Measurements from ENCODE around the gene LIN37. TPM values are rescaled to one million over a fixed set of nuclear protein-coding genes. Genes with fewer than 3 reads are reported as not detected.

LIN37 gene
- total RNA-seq, 1 experiment from 2014 or later = 5.9 TPM

GRCh38 chr19:35729021-35729420 is 19.4 kb upstream of the LIN37 start:
- Histone ChIP-seq H3K18ac (ENCODE audit: insufficient read length, low read depth, low read length) (no peak overlapping the region), H2AK5ac (ENCODE audit: insufficient read length, low read length) (no peak overlapping the region), H3K79me2 (ENCODE audit: insufficient read depth, low read length) (no peaks in the 10 kb centered on the region), H3T11ph (ENCODE audit: low read length) (no peak overlapping the region), H2BK120ac (ENCODE audit: low read depth, low read length, poor library complexity, severe bottlenecking) (no peak overlapping the region), H2BK5ac (ENCODE audit: insufficient read length, low read length) (no peak overlapping the region), H2AFZ (ENCODE audit: low read length) (no peak overlapping the region), H3K27me3 (ENCODE audit: insufficient read depth, low read length) (no peaks in the 10 kb centered on the region), H3K4me1 (ENCODE audit: insufficient read depth, low read length) (no peaks in the 10 kb centered on the region), H2BK20ac (ENCODE audit: low read depth, low read length, poor library complexity, severe bottlenecking) (no peak overlapping the region), H3K9ac (ENCODE audit: extremely low read depth, insufficient read length, low read length) (no peak overlapping the region), H3K56ac (ENCODE audit: insufficient read length, low read depth, low read length) (no peak overlapping the region), H2BK12ac (ENCODE audit: insufficient read length, low read depth, low read length) (no peak overlapping the region), H4K20me1 (ENCODE audit: control insufficient read depth, insufficient read depth, insufficient read length) (no peaks in the 10 kb centered on the region), H3K79me1 (ENCODE audit: insufficient read depth, low read depth, low read length, poor library complexity, severe bottlenecking) (no peaks in the 10 kb centered on the region), H3K4ac (ENCODE audit: low read depth, low read length) (no peak overlapping the region), H3K23me2 (ENCODE audit: insufficient read length, low read depth, low read length, poor library complexity, severe bottlenecking) (no peaks in the 10 kb centered on the region), H3K9me3 (ENCODE audit: control insufficient read depth, low read depth, low read length) (no peaks in the 10 kb centered on the region), H4K8ac (replicated peaks; ENCODE audit: insufficient read length, low read depth, low read length) (no peak overlapping the region), H4K5ac (ENCODE audit: insufficient read length, low read depth, low read length) (no peak overlapping the region), H3K4me2 (ENCODE audit: insufficient read depth, insufficient read length, low read length) (no peak overlapping the region), H3K27ac (ENCODE audit: insufficient read length, low read depth, low read length) (no peak overlapping the region), H3K14ac (ENCODE audit: insufficient read depth, low read length) (no peak overlapping the region), H4K91ac (ENCODE audit: insufficient read length, low read depth, low read length) (no peak overlapping the region), H2BK15ac (ENCODE audit: low read depth, low read length) (no peak overlapping the region), H3K23ac (ENCODE audit: insufficient read length, low read depth, low read length) (no peak overlapping the region)
- DNase-seq = no peak
- H3K36me3 Mint-ChIP-seq (ENCODE audit: insufficient read depth in 1 of 3, low read depth in 3 of 3) = peaks cover 57 to 81% (median 81%) of the 10 kb centered on the region in 3 experiments
- no peak overlapping the region for H3K4me3 Mint-ChIP-seq
- no peaks in the 10 kb centered on the region for H3K9me3 Mint-ChIP-seq
- H3K4me1 Mint-ChIP-seq = no peaks in the 10 kb centered on the region
- H3K27me3 Mint-ChIP-seq (ENCODE audit: low read depth) = no peaks in the 10 kb centered on the region; the same call in 1 of the 2 replicates
- no CpG with 5 or more reads among the region's 18 CpGs for WGBS (ENCODE audit: extremely low coverage, insufficient read length, low lambda C conversion rate)
- TF ChIP-seq, protein P1, sequence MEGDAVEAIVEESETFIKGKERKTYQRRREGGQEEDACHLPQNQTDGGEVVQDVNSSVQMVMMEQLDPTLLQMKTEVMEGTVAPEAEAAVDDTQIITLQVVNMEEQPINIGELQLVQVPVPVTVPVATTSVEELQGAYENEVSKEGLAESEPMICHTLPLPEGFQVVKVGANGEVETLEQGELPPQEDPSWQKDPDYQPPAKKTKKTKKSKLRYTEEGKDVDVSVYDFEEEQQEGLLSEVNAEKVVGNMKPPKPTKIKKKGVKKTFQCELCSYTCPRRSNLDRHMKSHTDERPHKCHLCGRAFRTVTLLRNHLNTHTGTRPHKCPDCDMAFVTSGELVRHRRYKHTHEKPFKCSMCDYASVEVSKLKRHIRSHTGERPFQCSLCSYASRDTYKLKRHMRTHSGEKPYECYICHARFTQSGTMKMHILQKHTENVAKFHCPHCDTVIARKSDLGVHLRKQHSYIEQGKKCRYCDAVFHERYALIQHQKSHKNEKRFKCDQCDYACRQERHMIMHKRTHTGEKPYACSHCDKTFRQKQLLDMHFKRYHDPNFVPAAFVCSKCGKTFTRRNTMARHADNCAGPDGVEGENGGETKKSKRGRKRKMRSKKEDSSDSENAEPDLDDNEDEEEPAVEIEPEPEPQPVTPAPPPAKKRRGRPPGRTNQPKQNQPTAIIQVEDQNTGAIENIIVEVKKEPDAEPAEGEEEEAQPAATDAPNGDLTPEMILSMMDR (conservative IDR thresholded peaks at IDR 0.05) = no peak
- no peak overlapping the region for H3K27ac Mint-ChIP-seq

Measured in H9 (cell line).